Nephron progenitor cell (in vitro differentiated cells): ENCODE results near the gene TMTC4.

Experiments used
- DNase-seq: peaks from one replicate; pipeline ENCODE4 v3.0.0; 2021
- H3K27ac Mint-ChIP-seq: 2 replicates; pipeline ENCODE4 v1.8.0; 2021; ENCODE audit warnings: mild to moderate bottlenecking, moderate library complexity, mixed read lengths
- H3K27me3 Mint-ChIP-seq: 2 replicates; pipeline ENCODE4 v1.8.0; 2021; ENCODE audit warnings: mild to moderate bottlenecking, low read depth, mixed read lengths; ENCODE audit not compliant: poor library complexity
- H3K36me3 Mint-ChIP-seq: 2 replicates; pipeline ENCODE4 v1.8.0; 2021; ENCODE audit warnings: low read depth, mixed read lengths
- H3K4me1 Mint-ChIP-seq: 2 replicates; pipeline ENCODE4 v1.8.0; 2021; ENCODE audit warnings: mixed read lengths
- H3K4me3 Mint-ChIP-seq: 2 replicates; pipeline ENCODE4 v1.8.0; 2021; ENCODE audit warnings: mild to moderate bottlenecking, moderate library complexity, mixed read lengths
- H3K9me3 Mint-ChIP-seq: 2 replicates; pipeline ENCODE4 v1.8.0; 2021; ENCODE audit warnings: mild to moderate bottlenecking, moderate library complexity, mixed read lengths
- CTCF ChIP-seq: fragments of 200-600 bp; sonication (generic); IDR thresholded peaks from 2 replicates; pipeline ENCODE4 v1.5.0; 2021; ENCODE audit warnings: antibody characterized with exemption

TMTC4 gene

GRCh38 chr13:100561599-100562204 is 112.9 kb downstream of the TMTC4 start:
- Mint-ChIP-seq H3K9me3 (peaks cover 16% of the 10 kb centered on the region), H3K4me1 (peaks cover 16% of the 10 kb centered on the region), H3K27me3 (no peaks in the 10 kb centered on the region), H3K27ac (no peak overlapping the region), H3K36me3 (peaks cover 12% of the 10 kb centered on the region), H3K4me3 (no peak overlapping the region)
- no peak for DNase-seq
- TF ChIP-seq CTCF = no peak

GRCh38 chr13:100561158-100561499 is 113.5 kb downstream of the TMTC4 start:
- no peak for DNase-seq
- Mint-ChIP-seq H3K4me3 (no peak overlapping the region), H3K9me3 (peaks cover 11% of the 10 kb centered on the region), H3K27ac (peak overlapping the region; percentile 64), H3K27me3 (no peaks in the 10 kb centered on the region), H3K36me3 (peaks cover 6% of the 10 kb centered on the region), H3K4me1 (peaks cover 16% of the 10 kb centered on the region)
- TF ChIP-seq CTCF = no peak

- peaks cover 5% of the 10 kb centered on the region for H3K36me3 Mint-ChIP-seq
- H3K27ac Mint-ChIP-seq = peak overlapping the region; percentile 64
- peaks cover 6% of the 10 kb centered on the region for H3K9me3 Mint-ChIP-seq
- DNase-seq = no peak
- no peak for TF ChIP-seq CTCF
- no peaks in the 10 kb centered on the region for H3K27me3 Mint-ChIP-seq
- H3K4me3 Mint-ChIP-seq = no peak overlapping the region
- peaks cover 16% of the 10 kb centered on the region for H3K4me1 Mint-ChIP-seq
Observed at GRCh38 chr13:100560498-100561157, 114.0 kb downstream of the TMTC4 start.

GRCh38 chr13:100559886-100560285 is 114.7 kb downstream of the TMTC4 start:
- H3K27ac Mint-ChIP-seq = no peak overlapping the region
- DNase-seq = no peak
- no peak for TF ChIP-seq CTCF
- peaks cover under 1% of the 10 kb centered on the region for H3K9me3 Mint-ChIP-seq
- H3K36me3 Mint-ChIP-seq = peaks cover 1% of the 10 kb centered on the region
- H3K27me3 Mint-ChIP-seq = no peaks in the 10 kb centered on the region
- H3K4me1 Mint-ChIP-seq = peaks cover 16% of the 10 kb centered on the region
- H3K4me3 Mint-ChIP-seq = no peak overlapping the region
